ENCODE measurements around the gene RHOH. TPM values are rescaled to one million over a fixed set of nuclear protein-coding genes. Genes with fewer than 3 reads are reported as not detected.
"Not testable (repeated sequence)": the region's sequence is repeated elsewhere in the genome, so short reads cannot be mapped to it uniquely, and the experiment has no call there.

The RHOH gene
- total RNA-seq, 4 donors from 2014 or later, result 0.26 TPM; not detected in 3

DNA sequence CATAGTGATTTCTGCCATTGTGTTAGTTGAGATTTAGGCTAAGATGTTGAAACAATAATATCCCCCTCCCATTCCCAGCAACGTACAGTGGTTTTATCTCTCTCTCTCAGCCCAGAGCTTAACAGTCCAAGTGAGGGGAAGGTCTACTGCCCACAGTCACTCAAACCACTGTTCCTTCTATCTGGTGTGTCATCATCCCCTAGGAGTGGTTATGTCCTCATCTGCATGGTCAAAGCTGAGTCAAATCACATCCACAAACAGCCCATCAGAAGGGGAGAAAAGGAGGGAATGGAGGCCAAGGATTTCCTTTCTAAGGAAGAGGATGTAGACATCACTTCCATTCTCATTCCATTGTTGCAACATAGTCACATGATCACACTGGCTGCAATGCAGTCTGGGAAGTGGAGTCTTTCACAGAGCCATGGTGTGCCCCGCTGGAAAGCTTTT is 95.5 kb downstream of the RHOH start:
- intact Hi-C loops (cut with DNase I; ENCODE audit: low total_unique reads) (no loop called here), in situ Hi-C loops (cut with MboI; ENCODE audit: low sequenced_read_pairs in 4 of 4) (no loop called here)
- no peak overlapping the region for H3K4me3 ChIP-seq
- H3K27me3 ChIP-seq, result peaks cover 0 to 3% (median 0%) of the 10 kb centered on the region in 3 donors
- H3K27ac ChIP-seq, result no peak overlapping the region
- ATAC-seq (no peak), DNase-seq (no peak)
- no peaks in the 10 kb centered on the region for H3K4me1 ChIP-seq
- H3K36me3 ChIP-seq, result no peaks in the 10 kb centered on the region
- TF ChIP-seq, protein P1, sequence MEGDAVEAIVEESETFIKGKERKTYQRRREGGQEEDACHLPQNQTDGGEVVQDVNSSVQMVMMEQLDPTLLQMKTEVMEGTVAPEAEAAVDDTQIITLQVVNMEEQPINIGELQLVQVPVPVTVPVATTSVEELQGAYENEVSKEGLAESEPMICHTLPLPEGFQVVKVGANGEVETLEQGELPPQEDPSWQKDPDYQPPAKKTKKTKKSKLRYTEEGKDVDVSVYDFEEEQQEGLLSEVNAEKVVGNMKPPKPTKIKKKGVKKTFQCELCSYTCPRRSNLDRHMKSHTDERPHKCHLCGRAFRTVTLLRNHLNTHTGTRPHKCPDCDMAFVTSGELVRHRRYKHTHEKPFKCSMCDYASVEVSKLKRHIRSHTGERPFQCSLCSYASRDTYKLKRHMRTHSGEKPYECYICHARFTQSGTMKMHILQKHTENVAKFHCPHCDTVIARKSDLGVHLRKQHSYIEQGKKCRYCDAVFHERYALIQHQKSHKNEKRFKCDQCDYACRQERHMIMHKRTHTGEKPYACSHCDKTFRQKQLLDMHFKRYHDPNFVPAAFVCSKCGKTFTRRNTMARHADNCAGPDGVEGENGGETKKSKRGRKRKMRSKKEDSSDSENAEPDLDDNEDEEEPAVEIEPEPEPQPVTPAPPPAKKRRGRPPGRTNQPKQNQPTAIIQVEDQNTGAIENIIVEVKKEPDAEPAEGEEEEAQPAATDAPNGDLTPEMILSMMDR (IDR thresholded peaks at IDR 0.05 in 4 of 5, conservative IDR thresholded peaks at IDR 0.05 in 1 of 5), result no peak
- TF ChIP-seq POLR2A (IDR thresholded peaks at IDR 0.05), result no peak
- H3K9me3 ChIP-seq, result no peaks in the 10 kb centered on the region

DNA sequence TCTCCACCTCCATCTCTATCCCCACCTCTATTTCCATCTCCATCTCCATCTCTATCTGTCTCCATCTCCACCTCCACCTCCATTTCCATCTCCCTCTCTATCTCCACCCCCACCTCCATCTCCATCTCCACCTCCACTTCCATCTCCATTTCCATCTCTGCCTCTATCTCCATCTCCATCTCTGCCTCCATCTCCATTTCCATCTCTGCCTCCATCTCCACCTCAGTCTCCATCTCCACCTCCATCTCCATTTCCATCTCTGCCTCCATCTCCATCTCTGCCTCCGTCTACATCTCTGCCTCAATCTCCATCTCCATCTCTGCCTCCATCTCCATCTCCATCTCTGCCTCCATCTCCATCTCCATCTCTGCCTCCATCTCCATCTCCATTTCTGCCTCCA is 97.5 kb downstream of the RHOH start:
- H3K27me3 ChIP-seq, result peaks cover 0 to 3% (median 0%) of the 10 kb centered on the region in 3 donors
- DNase-seq, result no peak
- no peak for ATAC-seq
- no peaks in the 10 kb centered on the region for H3K36me3 ChIP-seq
- in situ Hi-C loops (cut with MboI; ENCODE audit: low sequenced_read_pairs in 4 of 4) (no loop called here), intact Hi-C loops (cut with DNase I; ENCODE audit: low total_unique reads) (no loop called here)
- TF ChIP-seq, protein P1 (IDR thresholded peaks at IDR 0.05 in 4 of 5, conservative IDR thresholded peaks at IDR 0.05 in 1 of 5), result no peak
- H3K27ac ChIP-seq, result no peak overlapping the region
- no peak overlapping the region for H3K4me3 ChIP-seq
- no peaks in the 10 kb centered on the region for H3K9me3 ChIP-seq
- no peaks in the 10 kb centered on the region for H3K4me1 ChIP-seq

DNA sequence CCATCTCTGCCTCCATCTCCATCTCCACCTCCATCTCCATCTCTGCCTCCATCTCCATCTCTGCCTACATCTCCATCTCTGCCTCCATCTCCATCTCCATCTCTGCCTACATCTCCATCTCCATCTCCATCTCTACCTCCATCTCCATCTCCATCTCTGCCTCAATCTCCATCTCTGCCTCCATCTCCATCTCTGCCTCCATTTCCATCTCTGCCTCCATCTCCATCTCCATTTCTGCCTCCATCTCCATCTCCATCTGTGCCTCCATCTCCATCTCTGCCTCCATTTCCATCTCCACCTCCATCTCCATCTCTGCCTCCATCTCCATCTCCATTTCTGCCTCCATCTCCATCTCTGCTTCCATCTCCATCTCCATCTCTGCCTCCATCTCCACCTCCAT is 98.2 kb downstream of the RHOH start:
- DNase-seq; ATAC-seq; H3K27me3 ChIP-seq; H3K4me1 ChIP-seq; in situ Hi-C loops (cut with MboI; ENCODE audit: low sequenced_read_pairs in 4 of 4); intact Hi-C loops (cut with DNase I; ENCODE audit: low total_unique reads); H3K27ac ChIP-seq; H3K36me3 ChIP-seq; H3K4me3 ChIP-seq; H3K9me3 ChIP-seq: not testable (repeated sequence)

DNA sequence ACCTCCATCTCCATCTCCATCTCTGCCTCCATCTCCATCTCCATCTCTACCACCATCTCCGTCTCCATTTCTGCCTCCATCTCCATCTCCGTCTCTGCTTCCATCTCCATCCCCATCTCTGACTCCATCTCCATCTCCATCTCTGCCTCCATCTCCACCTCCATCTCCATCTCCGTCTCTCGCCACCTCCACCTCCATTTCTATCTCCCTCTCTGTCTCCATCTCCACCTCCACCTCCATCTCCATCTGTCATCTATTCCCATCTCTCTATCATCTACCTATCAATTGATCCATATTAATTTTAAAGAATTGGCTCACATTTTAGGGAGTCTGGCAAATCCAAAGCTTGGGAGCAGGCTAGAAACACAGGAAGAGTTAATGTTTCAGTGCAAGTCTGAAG is 98.7 kb downstream of the RHOH start:
- intact Hi-C loops (cut with DNase I; ENCODE audit: low total_unique reads), result no loop called here
- no peak overlapping the region for H3K4me3 ChIP-seq
- ATAC-seq (no peak), DNase-seq (no peak)
- H3K27me3 ChIP-seq, result peaks cover 0 to 3% (median 0%) of the 10 kb centered on the region in 3 donors
- in situ Hi-C loops (cut with MboI; ENCODE audit: low sequenced_read_pairs in 4 of 4), result no loop called here
- H3K9me3 ChIP-seq, result no peaks in the 10 kb centered on the region
- no peaks in the 10 kb centered on the region for H3K36me3 ChIP-seq
- no peak overlapping the region for H3K27ac ChIP-seq
- H3K4me1 ChIP-seq, result no peaks in the 10 kb centered on the region
- TF ChIP-seq, protein P1 (IDR thresholded peaks at IDR 0.05 in 4 of 5, conservative IDR thresholded peaks at IDR 0.05 in 1 of 5), result no peak
- TF ChIP-seq POLR2A (IDR thresholded peaks at IDR 0.05), result no peak

Other genes with a start within 250 kb of the RHOH start
- gene PDS5A, start 219.1 kb upstream of the RHOH start, total RNA-seq, result 10 to 100 TPM; 28.3 to 40.6 (median 36.7) TPM
- gene N4BP2, start 140.2 kb upstream of the RHOH start, total RNA-seq, result 1 to 10 TPM; 1.3 to 7.0 (median 3.3) TPM
- gene CHRNA9, start 138.3 kb downstream of the RHOH start, total RNA-seq, result not detected